Loucy (cell line): Measurements from ENCODE around the gene TECPR2.

Experiments
- CTCF ChIP-seq: fragments of 200-600 bp; sonication (generic); conservative IDR thresholded peaks from 2 replicates; pipeline ENCODE4 v1.5.1; 2014; ENCODE audit warnings: mild to moderate bottlenecking, antibody characterized with exemption, low read length
- EZH2phosphoT487 ChIP-seq: fragments of 200-600 bp; IDR thresholded peaks from 2 replicates; pipeline ENCODE4 v1.6.1; 2018; ENCODE audit warnings: antibody characterized with exemption, mild to moderate bottlenecking, moderate library complexity, borderline replicate concordance

GRCh38 chr14:102505000-102505619 is 142.4 kb downstream of the TECPR2 start:
- no peak for TF ChIP-seq CTCF
- no peak for TF ChIP-seq EZH2phosphoT487
